ENCODE results near the gene MXRA8. TPM values are rescaled to one million over a fixed set of nuclear protein-coding genes. Genes with fewer than 3 reads are reported as not detected.

MXRA8 gene
- total and polyA plus RNA-seq, 2 donors (not counting 3 experiments of a cell fraction or from before 2014, with no cell fraction given) = 0.82 to 1.9 TPM

- TF ChIP-seq MYC (IDR thresholded peaks at IDR 0.05; ENCODE audit: low read depth, low read length) = no peak
- no peak for TF ChIP-seq CTCF (IDR thresholded peaks at IDR 0.05; ENCODE audit: extremely low read depth in 1 of 2, insufficient read depth in 1 of 2, low read depth in 1 of 2, low read length in 2 of 2)
- TF ChIP-seq FOS (IDR thresholded peaks at IDR 0.05; ENCODE audit: borderline replicate concordance, insufficient read depth, low read length) = no peak
- TF ChIP-seq POLR2A (IDR thresholded peaks at IDR 0.05; ENCODE audit: low read depth, low read length) = no peak
- no peak for TF ChIP-seq JUN (IDR thresholded peaks at IDR 0.05; ENCODE audit: borderline replicate concordance, insufficient read depth, insufficient read length, low read depth)
- no peak for TF ChIP-seq POLR2AphosphoS5 (IDR thresholded peaks at IDR 0.05; ENCODE audit: insufficient read depth, low read depth, low read length)
- no peak for TF ChIP-seq EZH2 (IDR thresholded peaks at IDR 0.05; ENCODE audit: borderline replicate concordance, low read depth, low read length, severe bottlenecking)
- ChIA-PET POLR2A (no interaction called here), CTCF (interaction anchor here (0.6 kb wide), 1 partner anchor 39 kb away, joined by 3 read pairs; the partner anchor contains the start of gene UBE2J2)
- dilution Hi-C loops (cut with MboI; ENCODE audit: extremely low pct_ligation_motif_present, low sequenced_read_pairs) = no loop called here
- H4K20me1 ChIP-seq (replicated peaks; ENCODE audit: control insufficient read depth, extremely low read depth, insufficient read depth, low read length) = no peaks in the 10 kb centered on the region
- H2AFZ ChIP-seq (ENCODE audit: low read depth, low read length) = no peak overlapping the region
- no peak overlapping the region for H3K4me2 ChIP-seq (ENCODE audit: insufficient read depth, low read length)
- no peak overlapping the region for H3K9ac ChIP-seq (replicated peaks; ENCODE audit: extremely low read depth, insufficient read depth, low read length)
- no peaks in the 10 kb centered on the region for H3K9me1 ChIP-seq (replicated peaks; ENCODE audit: control insufficient read depth, extremely low read depth, insufficient read depth, low read length)
- no TSS peak for BruUV-seq (replicated peaks)
- DNase-seq (ENCODE audit: low read depth, low spot score) (no peak), FAIRE-seq (no peak)
- H3K4me3 ChIP-seq (replicated peaks in 1 of 3; ENCODE audit: insufficient read depth in 1 of 3, low read depth in 1 of 3, low read length in 3 of 3) = no peak overlapping the region
- no peak overlapping the region for H3K27ac ChIP-seq (ENCODE audit: insufficient read depth, low read depth, low read length)
- peaks cover 5% of the 10 kb centered on the region for H3K4me1 ChIP-seq (ENCODE audit: control insufficient read depth, extremely low read depth, insufficient read depth, low read length)
- no peaks in the 10 kb centered on the region for H3K9me3 ChIP-seq (replicated peaks; ENCODE audit: control insufficient read depth, insufficient read depth, low read length)
- no peaks in the 10 kb centered on the region for H3K27me3 ChIP-seq (ENCODE audit: control insufficient read depth in 2 of 2, insufficient read depth in 2 of 2, low read length in 2 of 2)
- intact Hi-C loops (cut with micrococcal nuclease) = no loop called here
- peaks cover 0 to 41% of the 10 kb centered on the region in 2 experiments for H3K36me3 ChIP-seq (ENCODE audit: control insufficient read depth in 2 of 2, extremely low read depth in 1 of 2, insufficient read depth in 2 of 2, low read length in 2 of 2)
- H3K79me2 ChIP-seq (ENCODE audit: control insufficient read depth, insufficient read depth, low read length) = peaks cover 1% of the 10 kb centered on the region
These were observed 45.7 kb downstream of the MXRA8 start for GRCh38 chr1:1312450-1313314.

All from endothelial cell of umbilical vein (primary cell).